ENCODE measurements around the gene TERT.
A peak's percentile ranks its signal among the peaks of the same experiment; 100 is the strongest.

TERT gene

DNA sequence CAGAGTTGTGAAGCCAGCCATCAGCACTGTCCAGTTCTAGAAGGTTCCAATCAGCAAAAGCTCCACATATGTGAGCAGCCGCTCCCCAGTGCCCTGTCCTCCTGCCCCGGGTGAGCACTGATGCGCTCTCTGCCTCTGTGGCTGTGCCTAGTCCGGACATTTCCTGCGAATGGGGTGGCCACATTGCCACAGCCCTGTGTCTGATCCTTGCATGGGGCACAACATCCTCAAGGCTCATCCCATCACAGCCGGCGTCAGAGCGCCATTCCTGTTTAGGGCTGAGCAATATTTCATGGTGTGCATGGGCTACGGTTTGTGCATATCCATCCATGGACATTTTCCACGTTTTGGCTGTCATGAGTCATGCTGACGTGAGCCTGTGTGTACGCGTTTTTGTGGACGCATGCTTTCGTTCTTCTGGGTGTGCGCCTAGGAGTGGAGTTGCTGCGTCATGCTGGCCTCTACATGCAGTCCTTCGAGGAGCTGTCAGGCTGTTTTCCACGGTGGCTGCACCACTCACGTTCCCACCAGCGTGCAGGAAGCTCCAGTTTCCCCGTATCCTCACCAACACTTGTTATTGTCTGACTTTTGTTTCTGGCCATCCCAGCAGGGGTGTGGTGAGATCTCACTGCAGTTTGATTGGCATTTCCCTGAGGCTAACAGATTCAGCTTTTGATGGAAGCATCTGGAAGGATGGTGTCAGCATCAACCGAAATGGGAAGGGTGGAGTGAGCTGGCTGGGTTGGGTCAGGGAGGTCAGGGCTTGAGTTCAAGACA, 79.4 kb downstream of the TERT start:
- no peak for DNase-seq

DNA sequence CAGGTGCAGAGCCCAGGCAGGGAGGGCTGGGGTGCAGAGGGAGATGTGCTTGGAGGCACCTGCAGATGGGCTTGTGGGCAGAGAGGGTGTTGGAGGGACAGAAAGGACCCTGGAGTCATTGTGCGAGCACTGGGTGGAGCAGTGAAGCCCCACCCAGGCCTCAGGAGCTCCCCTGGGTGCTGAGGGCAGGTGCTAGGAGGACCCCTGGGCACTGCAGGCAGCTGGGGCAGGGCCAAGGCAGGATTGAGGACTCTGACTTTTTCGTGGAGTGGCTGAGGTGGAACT, 80.0 kb downstream of the TERT start:
- DNase-seq, result no peak

DNA sequence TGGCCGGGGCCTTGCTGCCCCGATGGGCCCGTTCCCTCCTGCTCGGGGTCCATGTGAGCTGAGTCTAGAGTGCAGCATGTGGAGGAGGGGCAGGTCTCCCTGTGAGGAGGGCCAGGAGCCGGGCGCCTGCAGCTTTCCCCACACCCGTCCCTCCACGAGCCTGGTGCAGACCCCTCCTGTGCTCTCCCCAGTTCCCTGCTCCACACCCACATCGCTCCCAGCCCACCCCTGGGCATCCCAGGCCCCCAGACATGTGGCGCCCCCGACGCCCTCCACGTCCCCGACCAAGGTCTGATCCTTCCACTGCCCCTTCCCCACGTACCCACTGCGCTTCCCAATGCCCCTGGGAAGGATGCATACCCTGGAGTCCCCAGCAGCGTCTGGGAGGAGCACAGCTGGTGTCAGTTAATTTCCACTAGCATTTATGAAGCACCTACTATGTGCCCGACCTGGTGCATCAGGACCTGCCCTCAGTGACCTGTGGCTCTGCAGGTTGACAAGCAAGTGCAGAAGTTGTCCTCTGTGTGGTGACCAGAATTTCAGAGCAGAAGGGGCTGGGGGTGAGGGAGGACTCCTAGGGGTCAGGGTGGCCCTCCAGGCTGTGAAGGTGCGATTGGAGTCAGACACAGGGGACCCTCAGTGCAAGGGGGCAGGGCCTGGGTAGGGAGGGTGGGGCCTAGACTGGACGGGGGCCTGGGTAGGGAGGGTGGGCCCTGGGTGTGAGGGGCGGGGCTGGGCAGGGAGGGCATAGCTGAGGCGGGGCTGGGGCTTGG, 80.5 kb downstream of the TERT start:
- DNase-seq, result no peak

DNA sequence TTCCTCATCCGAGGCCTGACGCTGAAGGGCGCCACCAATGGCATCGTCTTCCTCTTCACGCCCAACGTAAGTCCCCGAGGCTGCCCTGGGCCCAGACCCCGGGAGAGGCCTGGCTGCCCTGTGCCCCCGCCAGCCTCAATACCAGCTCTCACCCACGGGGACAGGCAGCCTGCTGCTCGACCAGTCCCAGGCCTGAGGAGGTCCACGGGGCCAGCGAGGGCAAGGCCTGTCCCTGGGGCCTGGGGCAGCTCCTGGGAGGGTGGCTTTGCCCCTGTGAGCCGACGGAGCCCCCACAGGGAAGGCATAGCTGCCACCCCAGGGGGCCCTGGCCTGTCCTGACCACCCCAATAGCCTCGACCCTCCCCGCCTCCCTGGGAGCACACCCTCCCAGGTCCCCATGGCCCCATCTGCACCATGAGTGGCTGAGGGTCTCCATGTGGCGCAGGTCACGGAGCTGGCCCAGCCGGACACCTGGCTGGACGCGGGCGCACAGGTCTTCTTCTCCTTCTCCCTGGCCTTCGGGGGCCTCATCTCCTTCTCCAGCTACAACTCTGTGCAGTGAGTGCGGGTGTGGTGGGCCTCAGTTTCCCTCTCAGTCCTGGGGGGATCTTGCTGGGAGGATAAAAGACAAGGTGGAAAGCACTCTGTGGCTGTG, 81.2 kb downstream of the TERT start:
- DNase-seq, result no peak

DNA sequence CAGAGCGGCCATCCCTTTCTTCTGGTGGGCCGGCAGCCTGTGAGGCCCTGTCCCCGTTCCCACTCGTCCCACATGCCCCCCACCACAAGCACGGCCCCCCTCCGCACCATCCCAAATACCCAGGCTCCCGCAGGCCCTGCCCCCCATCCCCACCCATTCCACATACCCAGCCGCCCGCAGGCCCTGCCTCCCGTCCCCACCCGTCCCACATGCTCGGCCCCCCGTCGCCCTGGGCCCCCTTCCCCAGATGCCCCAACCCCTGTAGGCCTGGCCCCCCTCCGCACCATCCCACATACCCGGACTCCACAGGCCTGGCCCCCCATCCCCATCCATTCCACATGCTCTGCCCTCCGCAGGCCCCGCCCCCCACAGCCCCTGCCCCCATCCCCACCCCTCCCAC, 82.0 kb downstream of the TERT start:
- DNase-seq, result no peak

DNA sequence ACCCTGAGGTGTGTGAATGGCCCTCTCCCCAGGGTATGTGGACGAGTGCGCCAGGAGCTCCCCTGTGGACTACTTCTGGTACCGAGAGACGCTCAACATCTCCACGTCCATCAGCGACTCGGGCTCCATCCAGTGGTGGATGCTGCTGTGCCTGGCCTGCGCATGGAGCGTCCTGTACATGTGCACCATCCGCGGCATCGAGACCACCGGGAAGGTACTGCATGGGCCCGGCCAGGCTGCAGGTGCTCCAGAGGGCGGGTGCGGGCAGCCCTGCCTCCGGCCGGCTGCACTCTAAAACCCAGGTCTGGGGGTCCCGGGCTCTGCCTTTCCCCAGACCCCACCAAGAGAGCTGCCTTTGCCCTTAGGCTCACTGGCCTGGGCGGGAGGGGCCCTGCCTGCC, 82.6 kb downstream of the TERT start:
- DNase-seq, result no peak

DNA sequence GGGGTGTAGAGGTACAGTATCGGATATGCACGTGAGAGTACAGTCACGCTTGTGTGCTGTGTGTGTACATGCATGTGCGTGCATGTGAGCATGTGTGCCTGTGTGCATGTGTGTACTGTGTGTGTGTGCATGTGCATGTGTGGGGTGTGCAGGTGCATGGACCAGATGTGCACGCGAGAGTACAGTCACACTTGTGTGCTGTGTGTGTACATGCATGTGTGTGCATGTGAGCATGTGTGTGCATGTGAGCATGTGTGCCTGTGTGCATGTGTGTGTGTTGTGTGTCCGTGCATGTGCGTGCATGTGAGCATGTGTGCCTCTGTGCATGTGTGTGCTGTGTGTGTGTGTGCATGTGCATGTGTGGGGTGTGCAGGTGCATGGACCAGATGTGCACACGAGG, 83.2 kb downstream of the TERT start:
- DNase-seq, result no peak

DNA sequence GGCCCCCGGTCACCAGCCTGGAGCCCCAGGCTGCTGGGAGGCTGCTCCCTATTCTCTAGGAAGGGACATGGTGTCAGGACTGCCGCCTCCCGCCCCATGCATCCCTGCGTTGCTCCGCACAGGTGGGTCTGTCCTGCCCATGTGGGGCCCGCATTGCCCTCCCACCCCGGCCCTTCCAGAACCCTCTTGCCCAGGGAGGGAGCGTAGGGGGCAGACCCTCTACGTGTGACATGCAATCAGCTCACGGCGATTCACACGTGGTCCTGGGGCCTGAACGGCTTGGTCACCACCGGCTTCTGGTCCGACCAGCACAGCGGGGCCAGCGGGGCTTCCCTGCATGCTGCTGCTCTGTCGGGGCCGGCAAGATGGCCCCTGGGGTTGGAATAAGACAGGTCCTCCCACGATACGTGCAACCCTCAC, 84.0 kb downstream of the TERT start:
- DNase-seq, result no peak

DNA sequence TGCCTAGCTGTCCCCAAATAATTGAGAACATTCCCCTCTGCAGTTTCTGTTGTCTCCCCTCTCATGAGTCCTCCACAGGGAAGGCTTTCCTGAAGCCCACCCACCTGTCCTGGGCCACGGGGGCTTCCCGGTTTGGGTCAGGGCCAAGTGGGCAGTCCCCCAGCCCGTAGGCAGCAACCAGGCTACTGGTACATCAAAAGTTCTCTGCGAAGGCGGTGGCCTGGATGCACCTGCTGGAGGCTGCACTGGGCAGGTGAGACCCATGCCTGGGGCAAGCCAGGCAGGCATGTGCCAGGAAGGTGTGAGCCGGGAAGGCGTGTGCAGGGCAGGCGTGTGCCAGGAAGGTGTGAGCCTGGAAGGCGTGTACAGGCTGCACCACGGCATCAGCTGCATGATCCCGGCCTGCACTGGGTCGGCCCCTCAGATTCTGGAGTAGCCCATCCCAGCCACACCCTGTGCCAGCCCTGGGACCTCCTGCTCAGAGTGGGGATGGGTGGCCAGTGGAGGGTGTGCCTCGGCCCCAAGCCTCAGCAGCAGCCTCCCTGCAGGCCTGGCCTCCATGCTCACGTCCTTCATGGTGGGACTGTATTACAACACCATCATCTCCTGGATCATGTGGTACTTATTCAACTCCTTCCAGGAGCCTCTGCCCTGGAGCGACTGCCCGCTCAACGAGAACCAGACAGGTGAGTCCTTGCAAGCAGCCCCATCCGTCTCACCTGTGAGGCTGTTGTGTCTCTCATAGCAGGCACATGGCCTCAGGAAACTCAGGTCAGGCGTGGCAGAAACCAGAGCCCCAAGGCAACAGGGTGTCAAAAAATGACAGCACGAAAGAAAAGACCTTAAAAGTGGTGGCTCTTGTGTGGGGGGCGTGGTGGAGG, 84.7 kb downstream of the TERT start:
- no peak for DNase-seq

DNA sequence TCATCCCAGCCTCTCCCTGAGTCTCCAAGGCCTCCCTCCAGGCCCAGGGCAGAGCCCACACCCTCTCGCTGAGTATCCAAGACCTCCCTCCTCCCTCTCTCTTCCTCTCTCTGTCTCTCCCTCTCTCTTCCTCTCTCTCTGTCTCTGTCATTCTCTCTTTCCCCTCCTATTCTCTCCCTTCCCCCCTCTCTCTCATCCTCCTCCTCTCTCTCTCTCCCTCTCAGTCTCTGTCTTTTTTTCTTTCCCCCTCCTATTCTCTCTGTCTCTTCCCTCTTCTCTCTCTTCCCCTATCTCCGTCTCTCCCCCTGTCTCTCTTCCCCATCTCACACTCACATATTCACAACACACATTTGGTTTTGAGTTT, 85.4 kb downstream of the TERT start:
- no peak for DNase-seq

DNA sequence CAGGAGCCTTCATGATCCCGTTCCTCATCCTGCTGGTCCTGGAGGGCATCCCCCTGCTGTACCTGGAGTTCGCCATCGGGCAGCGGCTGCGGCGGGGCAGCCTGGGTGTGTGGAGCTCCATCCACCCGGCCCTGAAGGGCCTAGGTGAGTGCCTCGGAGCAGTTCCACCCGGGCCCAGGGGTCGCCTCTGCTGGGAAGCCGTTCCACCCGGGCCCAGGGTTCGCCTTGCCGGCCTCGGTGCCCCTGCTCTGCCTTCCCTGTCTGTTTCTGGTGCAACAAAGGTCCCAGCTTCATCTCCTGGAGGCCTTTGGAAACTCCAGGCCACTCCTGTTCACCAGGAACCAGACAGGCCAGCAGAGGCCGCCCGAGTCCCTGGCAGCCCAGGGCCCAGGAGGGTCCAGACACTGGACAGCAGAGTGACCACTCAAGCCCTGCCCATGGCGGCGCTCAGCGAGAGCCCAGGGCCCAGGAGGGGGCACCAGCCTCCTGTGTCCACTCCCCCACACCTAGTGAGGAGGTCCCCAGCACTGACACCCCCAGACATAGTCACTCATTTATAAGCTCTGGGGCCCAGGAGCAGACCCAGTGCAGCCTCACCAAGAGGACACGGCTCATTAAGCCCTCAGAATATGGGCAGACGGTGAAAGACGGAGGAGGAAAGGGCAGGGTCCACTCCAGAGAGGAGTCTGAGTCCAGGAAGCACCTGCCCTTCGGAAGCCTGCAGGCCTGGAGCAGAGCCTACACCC, 86.0 kb downstream of the TERT start:
- peak in 1 of 2 experiments; percentile 39 for DNase-seq

DNA sequence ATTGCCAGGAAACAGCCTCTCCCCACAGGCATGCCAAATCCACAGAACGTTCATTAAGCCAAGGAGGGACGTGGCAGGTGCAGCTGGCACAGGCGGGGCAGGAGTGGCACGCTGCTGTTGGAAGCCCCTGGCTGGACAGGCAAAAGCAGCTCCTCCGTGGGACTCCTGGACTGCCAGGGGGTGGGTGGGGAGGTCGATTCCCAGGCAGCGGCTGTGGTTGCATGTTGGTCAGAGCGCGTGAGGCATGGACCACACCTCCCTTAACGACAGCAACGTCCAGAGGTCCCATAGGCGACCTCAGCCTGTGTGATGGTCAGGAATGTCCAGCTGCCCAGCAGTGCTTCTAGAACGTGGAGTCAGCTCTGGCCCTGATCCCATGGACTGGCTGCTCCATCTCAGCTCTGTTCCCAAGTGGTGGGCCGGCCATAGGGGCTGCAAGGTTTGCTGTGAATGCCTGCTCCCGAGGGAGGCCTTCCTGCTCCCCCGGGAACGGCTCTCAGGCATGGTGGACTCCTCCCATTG, 86.6 kb downstream of the TERT start:
- no peak for DNase-seq

DNA sequence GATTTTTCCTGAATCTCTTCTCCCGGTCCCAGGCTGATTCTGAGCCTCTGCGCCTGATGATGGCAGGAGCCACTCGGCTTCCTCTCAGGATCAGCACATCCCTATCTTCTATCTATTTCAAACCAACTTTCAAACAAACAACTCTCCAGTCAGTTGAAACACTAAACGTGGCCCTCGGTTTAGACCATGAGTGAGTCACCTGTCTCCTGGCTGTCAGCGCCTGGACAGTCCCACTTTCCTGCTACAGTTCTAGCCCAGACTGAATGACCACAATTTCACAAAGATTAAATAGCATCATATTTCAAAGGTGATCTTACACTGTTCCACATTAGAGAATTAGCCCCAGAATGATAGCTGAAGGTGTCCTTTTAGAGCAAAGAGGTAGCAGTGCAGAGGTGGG, 87.3 kb downstream of the TERT start:
- no peak for DNase-seq

DNA sequence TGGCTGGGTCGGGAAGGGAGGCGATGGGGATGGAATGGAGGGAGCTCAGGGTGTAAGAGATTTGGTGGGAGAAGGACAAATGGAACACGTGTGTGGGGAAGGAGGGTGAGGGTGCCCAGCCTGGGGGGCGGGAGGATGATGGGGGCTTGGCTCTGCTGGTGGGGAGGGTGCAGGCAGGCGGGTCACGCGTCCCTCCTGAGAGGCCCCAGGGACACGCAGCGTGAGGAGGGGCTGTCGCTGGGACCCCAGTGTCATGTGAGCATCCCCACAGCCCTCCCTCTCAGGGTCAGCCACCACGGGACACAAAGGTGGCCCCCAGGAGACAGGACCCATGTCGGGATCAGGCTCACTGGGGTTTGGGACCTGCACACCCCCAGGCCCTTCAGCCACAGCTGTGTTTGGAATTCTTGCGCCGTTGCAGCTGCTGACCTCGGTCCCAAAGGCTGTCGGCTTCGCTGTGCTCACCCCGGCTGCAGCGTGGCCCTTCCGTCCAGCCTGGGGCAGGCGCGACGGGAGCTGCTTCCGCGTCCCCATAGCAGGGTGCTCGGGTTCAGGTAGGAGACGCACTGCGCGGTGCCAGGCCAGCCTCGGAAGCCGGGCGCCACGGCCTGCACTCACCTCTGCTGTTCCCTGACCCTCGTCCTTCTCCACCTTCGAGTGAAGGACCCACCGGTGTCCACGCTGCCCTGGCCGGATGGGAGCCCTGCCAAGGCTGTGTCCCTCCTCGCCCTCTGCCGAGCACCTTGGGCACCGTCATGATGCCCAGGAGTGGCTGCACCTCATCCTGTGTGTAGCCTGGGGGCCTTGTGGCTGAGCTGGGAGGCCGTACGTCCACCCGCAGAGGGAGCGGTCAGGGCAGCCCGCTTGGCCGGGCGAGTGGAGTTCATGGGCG, 88.1 kb downstream of the TERT start:
- no peak for DNase-seq

DNA sequence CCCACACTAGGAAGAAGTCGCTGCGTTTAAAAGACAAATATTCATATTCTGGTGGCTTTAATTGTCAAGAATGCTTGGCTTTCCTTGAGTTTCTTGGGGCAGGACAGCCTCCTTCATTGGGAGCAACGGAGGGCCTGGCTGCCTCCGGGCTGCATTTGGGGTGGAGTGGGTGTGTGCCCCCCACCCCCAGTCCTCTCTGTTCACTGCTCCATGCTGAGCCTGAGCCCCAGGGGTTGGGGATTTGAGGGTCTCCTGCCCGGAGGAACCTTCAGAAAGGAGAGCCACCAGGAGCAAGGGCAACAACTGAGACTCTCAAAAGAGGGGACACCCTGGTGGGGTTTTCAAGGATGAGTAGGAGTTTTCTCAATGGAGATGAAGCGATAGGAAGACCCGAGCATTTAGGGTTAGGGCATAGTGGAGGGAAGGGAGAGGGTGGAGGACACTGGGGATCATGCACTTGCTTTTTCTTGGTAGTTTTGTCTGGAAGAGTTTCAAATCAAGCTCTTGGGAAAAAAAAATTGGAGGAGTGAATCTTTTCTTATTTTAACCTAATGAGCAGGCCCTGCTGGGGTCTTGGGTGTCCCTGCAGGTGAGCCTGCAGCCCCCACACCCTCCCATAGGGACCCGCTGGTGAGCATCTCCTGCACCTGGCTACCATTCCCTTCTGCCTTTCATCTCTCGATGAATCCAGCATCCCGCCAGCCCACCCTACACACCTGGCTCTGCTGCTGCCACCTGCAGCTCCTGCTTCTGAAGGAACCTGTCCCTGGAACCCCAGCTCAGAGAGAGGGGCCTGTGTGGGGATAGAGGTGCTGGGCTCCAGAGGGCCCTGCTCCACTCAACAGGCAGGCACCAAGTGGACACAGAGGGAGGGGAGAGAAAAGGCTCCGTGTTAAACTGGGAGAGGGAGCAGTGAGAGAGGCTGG, 89.3 kb downstream of the TERT start:
- no peak for DNase-seq

DNA sequence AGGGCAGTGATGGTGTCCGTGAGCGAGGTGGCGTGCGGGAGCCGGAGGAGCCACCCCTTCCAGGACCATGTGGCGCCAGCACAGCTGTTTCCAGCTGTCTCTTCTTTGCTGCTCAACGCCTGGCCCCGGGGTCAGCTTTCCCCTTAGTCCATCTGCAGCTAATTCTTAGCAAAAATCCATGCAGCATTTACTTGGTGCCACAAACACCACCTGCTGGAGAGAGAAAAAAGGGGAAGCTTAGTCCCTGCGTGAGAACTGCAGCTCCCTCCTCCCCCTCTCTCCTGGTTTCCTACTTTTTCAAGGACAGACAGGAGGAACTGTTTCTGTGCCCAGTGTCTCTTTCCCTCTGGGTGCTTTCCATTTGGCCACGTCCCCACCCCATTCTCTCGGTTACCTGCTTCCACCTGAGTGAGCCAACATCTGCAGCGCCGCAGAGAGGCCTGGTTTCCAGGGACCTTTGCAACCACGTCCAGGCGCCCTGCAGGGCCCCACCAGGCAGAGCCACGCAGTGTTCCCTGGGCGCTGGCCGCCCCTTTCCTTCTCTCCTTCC, 90.1 kb downstream of the TERT start:
- DNase-seq, result peak; percentile 67 to 90

DNA sequence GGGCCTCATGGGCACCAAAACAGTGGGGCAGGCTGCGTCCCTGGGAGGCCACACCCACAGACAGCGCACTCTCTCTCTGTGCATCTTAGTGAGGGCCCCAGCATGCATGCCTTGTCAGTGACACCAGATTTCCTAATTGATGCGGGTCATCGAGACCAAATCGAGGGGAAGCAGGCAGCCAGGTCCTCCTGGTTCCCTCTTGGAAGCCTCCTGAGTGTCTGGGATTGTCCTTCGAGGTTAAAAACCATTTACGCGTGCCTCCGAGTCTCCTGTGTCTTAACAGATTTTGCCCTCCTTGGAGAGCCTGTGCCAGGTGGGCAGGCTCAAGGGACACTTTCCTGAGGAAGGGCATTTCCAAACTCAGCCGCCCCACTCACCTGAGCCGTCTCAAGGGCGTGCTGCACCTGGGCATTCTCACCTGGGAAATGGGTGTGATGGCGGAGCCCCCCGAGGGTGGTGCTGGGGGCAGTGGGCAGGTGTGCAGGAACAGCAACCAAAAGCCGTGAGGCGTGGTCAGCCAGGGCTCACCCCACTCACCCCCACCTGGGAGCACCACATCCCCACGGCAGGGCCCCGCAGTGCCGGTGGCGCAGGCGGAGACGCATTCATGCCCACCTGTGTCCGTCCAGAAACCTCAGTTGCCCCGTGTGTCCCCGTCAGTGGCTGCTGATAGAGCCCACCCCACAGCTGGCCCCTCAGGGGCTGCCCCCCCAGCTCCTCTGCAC, 90.7 kb downstream of the TERT start:
- no peak for DNase-seq

DNA sequence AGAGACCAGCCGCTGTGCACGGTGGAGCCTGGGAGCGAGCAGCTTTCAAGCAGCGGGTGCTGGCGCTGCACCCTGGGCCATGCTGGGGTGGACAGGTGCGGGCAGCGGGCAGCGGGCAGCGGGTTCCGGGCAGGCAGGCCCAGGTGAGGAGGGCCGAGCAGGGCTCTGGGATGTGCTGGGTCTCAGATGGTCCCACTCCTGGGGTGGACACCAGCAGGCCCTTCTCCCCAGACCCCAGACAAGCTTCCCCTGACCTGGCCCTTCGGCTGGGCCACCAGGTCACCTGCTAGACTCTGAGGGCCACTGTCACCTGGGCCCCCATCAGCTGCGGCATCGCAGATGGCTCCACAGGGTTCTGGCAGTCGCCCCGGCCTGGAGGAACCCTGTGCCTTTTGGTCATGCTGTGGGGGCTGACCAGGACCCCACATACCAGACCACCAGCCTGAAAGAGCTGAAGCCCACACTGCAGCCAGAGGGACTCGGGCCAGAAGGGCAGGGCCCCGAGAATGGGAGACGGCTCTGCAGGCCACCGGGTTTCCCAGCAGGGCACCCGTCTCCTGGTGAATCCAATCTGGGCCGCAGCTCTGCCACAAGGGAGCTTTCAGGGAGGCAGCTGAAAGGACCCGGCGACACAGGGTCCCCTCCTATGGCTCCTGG, 91.4 kb downstream of the TERT start:
- DNase-seq, result no peak

Measured in NCI-H524 (cell line).